ENCODE data around the gene TNC. TPM values are rescaled to one million over a fixed set of nuclear protein-coding genes. Genes with fewer than 3 reads are reported as not detected.

The TNC gene
- total RNA-seq, 1 donor from 2014 or later, result 64.1 TPM

DNA sequence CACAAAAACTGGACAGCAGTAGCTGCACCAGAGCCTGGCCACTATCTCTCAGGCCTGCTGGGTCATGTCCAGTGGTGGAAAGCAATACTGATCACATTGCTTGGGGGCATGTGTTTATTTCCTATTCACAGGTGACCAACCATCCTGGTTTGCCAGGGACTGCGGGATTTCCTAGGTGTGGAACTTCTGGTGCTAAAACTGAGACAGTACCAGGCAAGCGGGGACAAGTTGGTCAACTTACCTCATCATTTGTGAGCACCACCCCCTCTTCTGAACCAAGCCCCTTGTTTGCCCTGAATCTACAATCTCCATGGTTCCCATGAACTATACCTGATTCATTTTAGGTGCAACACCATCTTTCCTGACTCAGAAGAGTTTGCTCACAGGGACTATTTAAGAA is 81.3 kb downstream of the TNC start:
- TF ChIP-seq, protein P1, sequence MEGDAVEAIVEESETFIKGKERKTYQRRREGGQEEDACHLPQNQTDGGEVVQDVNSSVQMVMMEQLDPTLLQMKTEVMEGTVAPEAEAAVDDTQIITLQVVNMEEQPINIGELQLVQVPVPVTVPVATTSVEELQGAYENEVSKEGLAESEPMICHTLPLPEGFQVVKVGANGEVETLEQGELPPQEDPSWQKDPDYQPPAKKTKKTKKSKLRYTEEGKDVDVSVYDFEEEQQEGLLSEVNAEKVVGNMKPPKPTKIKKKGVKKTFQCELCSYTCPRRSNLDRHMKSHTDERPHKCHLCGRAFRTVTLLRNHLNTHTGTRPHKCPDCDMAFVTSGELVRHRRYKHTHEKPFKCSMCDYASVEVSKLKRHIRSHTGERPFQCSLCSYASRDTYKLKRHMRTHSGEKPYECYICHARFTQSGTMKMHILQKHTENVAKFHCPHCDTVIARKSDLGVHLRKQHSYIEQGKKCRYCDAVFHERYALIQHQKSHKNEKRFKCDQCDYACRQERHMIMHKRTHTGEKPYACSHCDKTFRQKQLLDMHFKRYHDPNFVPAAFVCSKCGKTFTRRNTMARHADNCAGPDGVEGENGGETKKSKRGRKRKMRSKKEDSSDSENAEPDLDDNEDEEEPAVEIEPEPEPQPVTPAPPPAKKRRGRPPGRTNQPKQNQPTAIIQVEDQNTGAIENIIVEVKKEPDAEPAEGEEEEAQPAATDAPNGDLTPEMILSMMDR (IDR thresholded peaks at IDR 0.05), result no peak
- DNase-seq (ENCODE audit: low spot score), result no peak
- Mint-ChIP-seq H3K9me3 (ENCODE audit: low read depth) (no peaks in the 10 kb centered on the region), H3K27me3 (ENCODE audit: low read depth) (no peaks in the 10 kb centered on the region), H3K4me3 (ENCODE audit: unreplicated experiment) (no peak overlapping the region), H3K27ac (ENCODE audit: unreplicated experiment) (peak overlapping the region; percentile 98), H3K36me3 (ENCODE audit: low read depth) (peaks cover under 1% of the 10 kb centered on the region), H3K4me1 (ENCODE audit: low read depth) (peaks cover 67% of the 10 kb centered on the region)

DNA sequence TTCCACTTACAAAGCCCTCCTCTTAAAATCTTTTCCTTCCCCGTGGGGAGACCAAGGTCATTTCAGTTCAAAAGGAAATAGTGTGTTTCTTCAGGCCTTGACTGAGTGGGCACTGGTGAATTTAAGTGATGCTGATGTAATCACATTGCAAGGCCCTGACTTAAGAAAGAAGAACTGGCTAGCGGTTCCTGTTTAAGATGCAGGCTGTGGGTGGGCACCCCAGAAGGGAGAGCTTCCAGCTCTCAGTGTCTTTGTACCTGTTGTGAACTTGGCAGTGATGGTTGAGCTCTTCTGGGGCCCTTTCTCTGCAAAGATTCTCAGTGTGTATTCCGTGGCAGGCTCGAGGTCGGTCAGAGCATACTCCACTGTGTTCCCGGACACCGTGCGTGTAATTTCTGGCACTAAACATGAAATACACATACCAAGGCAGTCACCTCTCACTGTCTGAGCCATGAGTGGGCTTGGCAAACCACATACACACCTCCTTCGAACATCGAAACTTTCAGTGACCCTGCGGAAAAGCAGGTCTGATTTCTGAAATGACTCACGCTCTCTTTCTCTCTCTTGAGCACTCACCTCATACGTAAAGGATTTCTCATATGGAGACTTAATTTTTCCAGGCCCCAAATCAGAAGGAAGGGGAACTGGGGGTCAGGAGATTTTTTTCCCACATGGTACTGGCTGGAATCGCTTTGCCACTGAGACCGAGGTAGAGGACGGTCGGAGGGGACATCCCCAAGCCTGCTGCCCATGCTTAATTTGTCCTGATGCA is 81.9 kb downstream of the TNC start:
- peak overlapping the region; percentile 98 for H3K27ac Mint-ChIP-seq (ENCODE audit: unreplicated experiment)
- no peak overlapping the region for H3K4me3 Mint-ChIP-seq (ENCODE audit: unreplicated experiment)
- no peaks in the 10 kb centered on the region for H3K27me3 Mint-ChIP-seq (ENCODE audit: low read depth)
- no peaks in the 10 kb centered on the region for H3K9me3 Mint-ChIP-seq (ENCODE audit: low read depth)
- TF ChIP-seq, protein P1 (IDR thresholded peaks at IDR 0.05), result no peak
- no peak for DNase-seq (ENCODE audit: low spot score)
- peaks cover 67% of the 10 kb centered on the region for H3K4me1 Mint-ChIP-seq (ENCODE audit: low read depth)
- peaks cover 6% of the 10 kb centered on the region for H3K36me3 Mint-ChIP-seq (ENCODE audit: low read depth)

DNA sequence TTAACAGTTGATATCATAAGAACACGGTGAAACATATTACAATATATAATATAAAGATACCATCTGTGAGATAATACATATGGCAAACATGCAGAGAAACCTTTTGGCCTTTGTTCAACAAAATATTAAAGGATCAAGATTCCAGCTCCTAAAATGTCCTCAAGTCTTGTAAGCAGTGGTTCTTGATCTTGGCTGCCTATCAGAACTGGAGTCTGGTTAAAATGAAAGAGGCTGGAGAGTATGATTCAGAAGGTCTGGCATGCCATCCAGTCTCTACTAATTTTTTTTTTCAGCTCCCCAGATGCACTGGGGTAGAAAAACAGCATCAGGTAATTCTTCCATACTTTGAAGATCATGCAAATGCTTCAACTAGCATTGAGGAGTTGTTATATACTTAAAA is 83.2 kb downstream of the TNC start:
- Mint-ChIP-seq H3K9me3 (ENCODE audit: low read depth) (no peaks in the 10 kb centered on the region), H3K36me3 (ENCODE audit: low read depth) (peaks cover 7% of the 10 kb centered on the region), H3K4me3 (ENCODE audit: unreplicated experiment) (no peak overlapping the region), H3K27me3 (ENCODE audit: low read depth) (no peaks in the 10 kb centered on the region), H3K27ac (ENCODE audit: unreplicated experiment) (peak overlapping the region; percentile 98), H3K4me1 (ENCODE audit: low read depth) (peaks cover 67% of the 10 kb centered on the region)
- DNase-seq (ENCODE audit: low spot score), result no peak
- TF ChIP-seq, protein P1 (IDR thresholded peaks at IDR 0.05), result no peak

DNA sequence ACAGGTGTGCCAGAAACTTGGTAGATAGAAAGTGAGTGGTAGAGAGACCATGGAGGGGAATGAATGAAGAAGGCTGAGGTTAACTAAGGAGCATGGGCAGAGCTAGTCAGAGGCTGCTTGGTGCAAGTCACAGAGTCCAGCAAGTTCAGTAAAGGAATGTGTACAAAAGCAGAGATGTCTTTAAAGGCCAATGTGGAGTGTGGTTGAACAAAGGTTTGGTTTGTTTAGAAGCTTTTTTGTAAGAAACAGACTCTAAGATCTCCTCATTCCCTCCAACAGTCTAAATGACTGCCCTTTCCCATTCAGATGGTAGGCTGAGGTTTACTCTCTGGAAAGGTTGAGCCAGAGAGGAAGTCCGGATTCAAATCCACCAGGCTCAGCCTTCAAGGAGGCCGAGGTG is 84.2 kb downstream of the TNC start:
- Mint-ChIP-seq H3K27me3 (ENCODE audit: low read depth) (no peaks in the 10 kb centered on the region), H3K27ac (ENCODE audit: unreplicated experiment) (peak overlapping the region; percentile 2), H3K9me3 (ENCODE audit: low read depth) (no peaks in the 10 kb centered on the region), H3K36me3 (ENCODE audit: low read depth) (peaks cover 7% of the 10 kb centered on the region), H3K4me3 (ENCODE audit: unreplicated experiment) (no peak overlapping the region), H3K4me1 (ENCODE audit: low read depth) (peaks cover 62% of the 10 kb centered on the region)
- DNase-seq (ENCODE audit: low spot score), result no peak
- TF ChIP-seq, protein P1 (IDR thresholded peaks at IDR 0.05), result no peak

DNA sequence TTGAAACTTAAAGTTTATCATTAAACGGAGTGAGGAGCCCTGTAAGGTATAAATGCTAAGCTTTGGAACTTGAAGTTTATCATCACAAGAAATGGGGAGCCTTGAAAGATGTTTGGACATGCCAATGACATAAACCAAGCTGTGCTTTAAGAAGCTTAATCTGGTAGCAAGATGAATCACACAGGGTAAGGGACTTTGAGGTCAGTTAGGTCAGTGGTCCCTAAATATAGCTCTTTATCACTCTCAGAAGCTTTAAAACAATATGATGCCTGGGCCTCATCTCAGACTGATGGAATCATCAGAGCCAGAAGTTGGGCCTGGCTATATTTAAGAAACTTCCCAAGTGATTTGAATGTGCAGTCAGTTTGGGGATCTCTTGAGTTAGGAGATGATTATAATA is 85.7 kb downstream of the TNC start:
- Mint-ChIP-seq H3K27ac (ENCODE audit: unreplicated experiment) (no peak overlapping the region), H3K27me3 (ENCODE audit: low read depth) (no peaks in the 10 kb centered on the region), H3K4me1 (ENCODE audit: low read depth) (peaks cover 50% of the 10 kb centered on the region), H3K9me3 (ENCODE audit: low read depth) (no peaks in the 10 kb centered on the region), H3K4me3 (ENCODE audit: unreplicated experiment) (no peak overlapping the region), H3K36me3 (ENCODE audit: low read depth) (peaks cover 9% of the 10 kb centered on the region)
- no peak for DNase-seq (ENCODE audit: low spot score)
- TF ChIP-seq, protein P1 (IDR thresholded peaks at IDR 0.05), result no peak

Measured in chondrocyte (in vitro differentiated cells).